IMR-90 (cell line): Measurements from ENCODE around the gene ACSF2.

Experiments used
- CEBPB ChIP-seq: IDR thresholded peaks from 2 replicates; pipeline ENCODE4 v1.6.1; 2012; ENCODE audit warnings: low read depth, low read length, improper control_type of control experiment
- CHD1 ChIP-seq: IDR thresholded peaks from 2 replicates; pipeline ENCODE4 v1.6.1; 2012; ENCODE audit warnings: low read depth, low read length, improper control_type of control experiment
- CTCF ChIP-seq: conservative IDR thresholded peaks from 2 replicates; pipeline ENCODE4 v1.5.1; 2012; ENCODE audit warnings: mild to moderate bottlenecking, low read depth, low read length, improper control_type of control experiment
- ELK1 ChIP-seq: fragments of 150-350 bp; IDR thresholded peaks from 2 replicates; pipeline ENCODE4 v1.6.1; 2016; ENCODE audit warnings: low read depth, mild to moderate bottlenecking, low read length, moderate library complexity, borderline replicate concordance
- MXI1 ChIP-seq: IDR thresholded peaks from 2 replicates; pipeline ENCODE4 v1.6.1; 2012; ENCODE audit warnings: low read depth, mild to moderate bottlenecking, low read length, moderate library complexity, borderline replicate concordance
- POLR2A ChIP-seq: IDR thresholded peaks from 2 replicates; pipeline ENCODE4 v1.6.1; 2012; ENCODE audit warnings: mild to moderate bottlenecking, low read depth, low read length
- RAD21 ChIP-seq: IDR thresholded peaks from 2 replicates; pipeline ENCODE4 v1.6.1; 2012; ENCODE audit warnings: low read length, improper control_type of control experiment
- RCOR1 ChIP-seq: IDR thresholded peaks from 2 replicates; pipeline ENCODE4 v1.6.1; 2012; ENCODE audit warnings: mild to moderate bottlenecking, low read length, improper control_type of control experiment; ENCODE audit not compliant: insufficient replicate concordance
- RFX5 ChIP-seq: IDR thresholded peaks from 2 replicates; pipeline ENCODE4 v1.8.0; 2012; ENCODE audit warnings: low read depth, mild to moderate bottlenecking, low read length, moderate library complexity
- TF ChIP-seq, protein P1 (sequence below): fragments of 150-350 bp; IDR thresholded peaks from 2 replicates; pipeline ENCODE4 v1.6.1; 2017; ENCODE audit warnings: mild to moderate bottlenecking, antibody characterized with exemption, low read length, low read depth

DNA sequence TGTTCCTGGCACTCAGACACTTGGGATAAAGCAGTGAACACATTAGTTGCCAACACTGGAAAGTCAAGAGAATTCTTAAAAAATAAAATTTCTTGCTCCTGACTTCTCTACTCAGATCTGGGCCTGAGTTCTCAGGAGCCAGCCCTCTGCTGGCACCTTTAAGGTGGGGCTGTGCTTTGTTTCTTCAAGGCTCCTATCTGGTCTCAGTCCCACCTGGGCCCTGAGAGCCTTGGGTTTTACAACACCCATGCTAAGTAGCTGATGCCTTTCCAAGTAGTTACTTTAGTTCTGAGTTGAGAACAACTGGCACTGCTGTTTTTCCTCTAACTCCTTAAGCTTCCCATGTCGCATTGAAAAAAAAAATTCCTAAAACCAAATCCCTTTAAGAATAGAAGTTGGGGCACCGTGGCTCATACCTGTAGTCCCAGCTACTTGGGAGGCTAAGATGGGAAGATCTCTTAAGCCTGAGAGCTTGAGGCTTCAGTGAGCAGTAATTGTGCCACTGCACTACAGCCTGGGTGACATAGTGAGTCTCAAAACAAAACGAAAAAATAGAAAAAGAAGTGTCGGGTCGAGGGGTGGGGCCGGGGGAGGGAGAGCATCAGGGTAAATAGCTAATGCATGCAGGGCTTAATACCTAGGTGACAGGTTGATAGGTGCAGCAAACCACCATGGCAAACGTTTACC is 26.1 kb downstream of the ACSF2 start:
- TF ChIP-seq CTCF (no peak), POLR2A (no peak), ELK1 (no peak), RFX5 (no peak), RCOR1 (no peak), CEBPB (no peak), MXI1 (no peak), CHD1 (no peak), RAD21 (no peak)
- TF ChIP-seq, protein P1, sequence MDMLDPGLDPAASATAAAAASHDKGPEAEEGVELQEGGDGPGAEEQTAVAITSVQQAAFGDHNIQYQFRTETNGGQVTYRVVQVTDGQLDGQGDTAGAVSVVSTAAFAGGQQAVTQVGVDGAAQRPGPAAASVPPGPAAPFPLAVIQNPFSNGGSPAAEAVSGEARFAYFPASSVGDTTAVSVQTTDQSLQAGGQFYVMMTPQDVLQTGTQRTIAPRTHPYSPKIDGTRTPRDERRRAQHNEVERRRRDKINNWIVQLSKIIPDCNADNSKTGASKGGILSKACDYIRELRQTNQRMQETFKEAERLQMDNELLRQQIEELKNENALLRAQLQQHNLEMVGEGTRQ: no peak
